NCI-H187 (cell line): ENCODE data around the gene CFAP61.
A peak's percentile ranks its signal among the peaks of the same experiment; 100 is the strongest.
"Not testable (repeated sequence)": the region's sequence is repeated elsewhere in the genome, so short reads cannot be mapped to it uniquely, and the experiment has no call there.

ENCODE experiments used
- DNase-seq, 2 experiments: peaks; one replicate each; lab custom pipeline; 2025; lab: John Stamatoyannopoulos, UW

The CFAP61 gene

GRCh38 chr20:20094410-20094809 lies 42.1 kb downstream of the CFAP61 start:
- DNase-seq = no peak

GRCh38 chr20:20095114-20095872 lies 43.0 kb downstream of the CFAP61 start:
- DNase-seq = no peak

GRCh38 chr20:20096421-20096820 lies 44.1 kb downstream of the CFAP61 start:
- DNase-seq = no peak

GRCh38 chr20:20100881-20101280 lies 48.5 kb downstream of the CFAP61 start:
- DNase-seq = no peak

- DNase-seq = no peak
These were observed 49.8 kb downstream of the CFAP61 start for GRCh38 chr20:20102163-20102562.

- no peak for DNase-seq
These were observed 50.5 kb downstream of the CFAP61 start for GRCh38 chr20:20102716-20103258.

- DNase-seq = no peak
These were observed 51.2 kb downstream of the CFAP61 start for GRCh38 chr20:20103486-20103885.

GRCh38 chr20:20123187-20123586 lies 70.9 kb downstream of the CFAP61 start:
- DNase-seq = not testable (repeated sequence)

- peak in 1 of 2 experiments; percentile 2 for DNase-seq
These were observed 78.1 kb downstream of the CFAP61 start for GRCh38 chr20:20130399-20130798.

GRCh38 chr20:20134941-20135575 lies 82.7 kb downstream of the CFAP61 start:
- DNase-seq = no peak

GRCh38 chr20:20136313-20136712 lies 84.0 kb downstream of the CFAP61 start:
- no peak for DNase-seq

GRCh38 chr20:20137851-20138250 lies 85.5 kb downstream of the CFAP61 start:
- no peak for DNase-seq

GRCh38 chr20:20138301-20139064 lies 86.2 kb downstream of the CFAP61 start:
- no peak for DNase-seq

- no peak for DNase-seq
These were observed 87.1 kb downstream of the CFAP61 start for GRCh38 chr20:20139403-20139802.

- DNase-seq = no peak
These were observed 90.8 kb downstream of the CFAP61 start for GRCh38 chr20:20143165-20143564.

- no peak for DNase-seq
These were observed 91.3 kb downstream of the CFAP61 start for GRCh38 chr20:20143646-20144045.

GRCh38 chr20:20148779-20149178 lies 96.4 kb downstream of the CFAP61 start:
- no peak for DNase-seq

GRCh38 chr20:20150241-20150640 lies 97.9 kb downstream of the CFAP61 start:
- DNase-seq = no peak

GRCh38 chr20:20160520-20160919 lies 108.2 kb downstream of the CFAP61 start:
- no peak for DNase-seq

- no peak for DNase-seq
These were observed 109.3 kb downstream of the CFAP61 start for GRCh38 chr20:20161611-20162010.

- no peak for DNase-seq
These were observed 115.4 kb downstream of the CFAP61 start for GRCh38 chr20:20167698-20168097.

GRCh38 chr20:20173254-20173653 lies 120.9 kb downstream of the CFAP61 start:
- DNase-seq = no peak
